HepG2 (cell line): Measurements from ENCODE around the gene TTLL13. TPM values are rescaled to one million over a fixed set of nuclear protein-coding genes. Genes with fewer than 3 reads are reported as not detected.

Experiments
- ARID2 ChIP-seq: sonication (generic); formaldehyde crosslinking; IDR thresholded peaks from 2 replicates; pipeline ENCODE4 v1.8.1; 2022; ENCODE audit warnings: mild to moderate bottlenecking, missing genetic modification reagents, borderline replicate concordance
- CBFB ChIP-seq: sonication (generic); formaldehyde crosslinking; IDR thresholded peaks from 2 replicates; pipeline ENCODE4 v1.4.0; 2020; ENCODE audit warnings: missing genetic modification reagents
- ELF3 ChIP-seq: IDR thresholded peaks from 2 replicates; pipeline ENCODE4 v1.6.1; 2016; ENCODE audit warnings: missing genetic modification reagents, missing compliant biosample characterization
- EZH2 ChIP-seq: conservative IDR thresholded peaks from 2 replicates; pipeline ENCODE4 v1.6.1; 2012; ENCODE audit warnings: mild to moderate bottlenecking, low read depth, low read length, moderate library complexity
- FOXK2 ChIP-seq: fragments of 450-650 bp; IDR thresholded peaks from 2 replicates; pipeline ENCODE4 v1.6.1; 2016
- GLI4 ChIP-seq: sonication (generic); formaldehyde crosslinking; IDR thresholded peaks from 2 replicates; pipeline ENCODE4 v1.5.1; 2020; ENCODE audit warnings: missing genetic modification reagents, mild to moderate bottlenecking, moderate library complexity, borderline replicate concordance
- HDAC1 ChIP-seq: sonication (generic); formaldehyde crosslinking; IDR thresholded peaks from 2 replicates; pipeline ENCODE4 v1.5.1; 2020; ENCODE audit warnings: mild to moderate bottlenecking, missing genetic modification reagents
- KDM2A ChIP-seq: sonication (generic); formaldehyde crosslinking; IDR thresholded peaks from 2 replicates; pipeline ENCODE4 v1.4.0; 2020; ENCODE audit warnings: low read depth, missing genetic modification reagents, borderline replicate concordance
- PPARG ChIP-seq: conservative IDR thresholded peaks from 2 replicates; pipeline ENCODE4 v1.6.1; 2016; ENCODE audit warnings: missing biosample characterization, missing genetic modification reagents
- SMYD3 ChIP-seq: sonication (generic); formaldehyde crosslinking; IDR thresholded peaks from 2 replicates; pipeline ENCODE4 v1.8.1; 2023; ENCODE audit warnings: mild to moderate bottlenecking, missing genetic modification reagents
- SUZ12 ChIP-seq: fragments of 150-350 bp; IDR thresholded peaks from 2 replicates; pipeline ENCODE4 v1.6.1; 2014; ENCODE audit warnings: low read depth, low read length
- ZBTB42 ChIP-seq: sonication (generic); formaldehyde crosslinking; IDR thresholded peaks from 2 replicates; pipeline ENCODE4 v1.5.0; 2020; ENCODE audit warnings: mild to moderate bottlenecking, missing genetic modification reagents
- ZBTB7A ChIP-seq: sonication (generic); formaldehyde crosslinking; IDR thresholded peaks from 2 replicates; pipeline ENCODE4 v1.8.0; 2022; ENCODE audit warnings: mild to moderate bottlenecking, missing genetic modification reagents
- ZFX ChIP-seq: sonication (generic); formaldehyde crosslinking; IDR thresholded peaks from 2 replicates; pipeline ENCODE4 v1.4.0; 2020; ENCODE audit warnings: mild to moderate bottlenecking, low read depth, missing genetic modification reagents, moderate library complexity
- ZMYM2 ChIP-seq: sonication (generic); formaldehyde crosslinking; IDR thresholded peaks from 2 replicates; pipeline ENCODE4 v1.8.0; 2022; ENCODE audit warnings: mild to moderate bottlenecking, missing genetic modification reagents
- ZNF343 ChIP-seq: sonication (generic); formaldehyde crosslinking; IDR thresholded peaks from 2 replicates; pipeline ENCODE4 v1.4.0; 2020; ENCODE audit warnings: mild to moderate bottlenecking, missing genetic modification reagents
- ZNF350 ChIP-seq: sonication (generic); formaldehyde crosslinking; IDR thresholded peaks from 2 replicates; pipeline ENCODE4 v1.4.0; 2020; ENCODE audit warnings: mild to moderate bottlenecking, low read depth, missing genetic modification reagents, borderline replicate concordance
- ZNF563 ChIP-seq: sonication (generic); formaldehyde crosslinking; IDR thresholded peaks from 2 replicates; pipeline ENCODE4 v1.8.0; 2022; ENCODE audit warnings: mild to moderate bottlenecking, moderate library complexity, missing genetic modification reagents
- ZNF614 ChIP-seq: IDR thresholded peaks from 2 replicates; pipeline ENCODE4 v1.6.1; 2018; ENCODE audit warnings: missing biosample characterization, missing genetic modification reagents, inconsistent platforms, borderline replicate concordance
- polyA plus RNA-seq, 8 experiments: library from polyadenylated mRNA; depleted of rRNA in 3 of 8; stranded (reverse) in 7 of 8; unstranded in 1 of 8; fragments of >200 nt; fragmentation: Illumina TruSeq in 4 of 8; extraction: Trizol in 4 of 8; gene quantifications; 2 replicates each; pipeline versions ENCODE4 v1.2.1 to v1.2.3, GENCODE V29; 2011 to 2016; ENCODE audit warnings: low read depth in 4 of 8, missing spikeins in 1 of 8, mixed read lengths in 1 of 8; ENCODE audit not compliant: insufficient read depth in 1 of 8
- total RNA-seq, 5 experiments: library from RNA; depleted of rRNA; stranded (reverse); fragments of >200 nt; fragmentation: Illumina TruSeq; extraction: Trizol; gene quantifications; 2 replicates each; pipeline ENCODE4 v1.2.3, GENCODE V29; 2016; ENCODE audit warnings: low read depth in 1 of 5
- TF ChIP-seq, protein P1 (sequence below), 2 experiments: fragments of 450-650 bp in 1 of 2; sonication (generic) in 1 of 2; formaldehyde crosslinking in 1 of 2; IDR thresholded peaks; 2 replicates each; pipeline versions ENCODE4 v1.6.1 to v1.8.0; 2016 to 2022; ENCODE audit warnings: antibody characterized with exemption in 1 of 2, mild to moderate bottlenecking in 1 of 2, missing genetic modification reagents in 1 of 2
- TF ChIP-seq, protein P2 (sequence below): IDR thresholded peaks from 2 replicates; pipeline ENCODE4 v1.6.1; 2016; ENCODE audit warnings: low read depth, borderline replicate concordance

Gene TTLL13
- total and polyA plus RNA-seq, 2 of the 13 experiments (the other 11 are each of a cell fraction or from before 2014, with no cell fraction given): 0.07 to 0.29 TPM

DNA sequence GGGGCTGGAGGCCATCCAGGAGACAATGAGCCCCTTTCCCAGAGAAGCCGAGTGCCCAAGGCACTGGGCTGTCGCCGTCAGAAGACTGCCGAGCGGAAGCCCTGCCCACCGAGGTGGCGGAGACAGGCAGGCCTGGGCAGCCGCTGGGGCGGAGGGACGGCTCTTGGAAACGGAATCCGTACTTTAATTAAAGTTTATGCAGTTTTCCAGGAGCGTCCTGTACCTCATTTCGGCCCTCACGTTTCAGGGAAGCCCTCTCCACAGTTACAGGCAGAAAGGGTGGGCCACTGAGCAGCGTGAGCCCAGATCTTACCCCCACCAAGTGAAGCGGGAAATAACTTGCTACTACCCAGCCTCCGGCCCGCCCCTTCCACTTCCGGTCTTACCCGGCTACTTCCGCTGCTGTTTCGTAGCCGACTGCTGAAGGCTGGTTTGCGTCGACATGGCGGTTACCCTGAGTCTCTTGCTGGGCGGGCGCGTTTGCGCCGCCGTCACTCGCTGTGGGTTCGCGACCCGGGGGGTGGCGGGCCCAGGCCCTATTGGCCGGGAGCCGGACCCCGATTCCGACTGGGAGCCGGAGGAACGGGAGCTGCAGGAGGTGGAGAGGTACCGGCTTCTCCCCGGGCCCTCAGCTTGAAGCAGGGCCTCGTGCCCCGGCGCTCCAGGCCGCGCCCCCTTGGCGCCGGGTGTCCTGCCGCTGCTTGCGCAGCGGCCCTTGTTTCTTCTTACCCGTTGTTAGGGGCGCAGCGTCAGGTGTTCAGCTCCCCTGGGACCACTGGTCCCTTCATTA lies 16.1 kb downstream of the TTLL13 start, which contains the start of gene NGRN (continued):
- TF ChIP-seq ELF3 (CRISPR knock-in tag) (peak; percentile 82), ZFX (CRISPR knock-in tag) (peak; percentile 97), ARID2 (0 out of 2 replicates have a peak, but pooled peaks have one; percentile 64), KDM2A (CRISPR knock-in tag) (peak; percentile 90), ZMYM2 (peak; percentile 26; the same call in 1 of the 2 replicates), ZBTB42 (CRISPR knock-in tag) (peak; percentile 85), GLI4 (CRISPR knock-in tag) (peak; percentile 94; the same call in 1 of the 2 replicates), ZBTB7A (peak; percentile 50; the same call in 1 of the 2 replicates), FOXK2 (no peak), SMYD3 (CRISPR knock-in tag) (peak; percentile 64), ZNF343 (CRISPR knock-in tag) (peak; percentile 99), ZNF563 (CRISPR knock-in tag) (peak; percentile 66; the same call in 1 of the 2 replicates), EZH2 (no peak), SUZ12 (no peak), CBFB (0 out of 2 replicates have a peak, but pooled peaks have one; percentile 47), ZNF614 (peak; percentile 77), HDAC1 (CRISPR knock-in tag) (peak; percentile 73), ZNF350 (CRISPR knock-in tag) (no peak), PPARG (0 out of 2 replicates have a peak, but pooled peaks have one; percentile 31)
- TF ChIP-seq, protein P1, sequence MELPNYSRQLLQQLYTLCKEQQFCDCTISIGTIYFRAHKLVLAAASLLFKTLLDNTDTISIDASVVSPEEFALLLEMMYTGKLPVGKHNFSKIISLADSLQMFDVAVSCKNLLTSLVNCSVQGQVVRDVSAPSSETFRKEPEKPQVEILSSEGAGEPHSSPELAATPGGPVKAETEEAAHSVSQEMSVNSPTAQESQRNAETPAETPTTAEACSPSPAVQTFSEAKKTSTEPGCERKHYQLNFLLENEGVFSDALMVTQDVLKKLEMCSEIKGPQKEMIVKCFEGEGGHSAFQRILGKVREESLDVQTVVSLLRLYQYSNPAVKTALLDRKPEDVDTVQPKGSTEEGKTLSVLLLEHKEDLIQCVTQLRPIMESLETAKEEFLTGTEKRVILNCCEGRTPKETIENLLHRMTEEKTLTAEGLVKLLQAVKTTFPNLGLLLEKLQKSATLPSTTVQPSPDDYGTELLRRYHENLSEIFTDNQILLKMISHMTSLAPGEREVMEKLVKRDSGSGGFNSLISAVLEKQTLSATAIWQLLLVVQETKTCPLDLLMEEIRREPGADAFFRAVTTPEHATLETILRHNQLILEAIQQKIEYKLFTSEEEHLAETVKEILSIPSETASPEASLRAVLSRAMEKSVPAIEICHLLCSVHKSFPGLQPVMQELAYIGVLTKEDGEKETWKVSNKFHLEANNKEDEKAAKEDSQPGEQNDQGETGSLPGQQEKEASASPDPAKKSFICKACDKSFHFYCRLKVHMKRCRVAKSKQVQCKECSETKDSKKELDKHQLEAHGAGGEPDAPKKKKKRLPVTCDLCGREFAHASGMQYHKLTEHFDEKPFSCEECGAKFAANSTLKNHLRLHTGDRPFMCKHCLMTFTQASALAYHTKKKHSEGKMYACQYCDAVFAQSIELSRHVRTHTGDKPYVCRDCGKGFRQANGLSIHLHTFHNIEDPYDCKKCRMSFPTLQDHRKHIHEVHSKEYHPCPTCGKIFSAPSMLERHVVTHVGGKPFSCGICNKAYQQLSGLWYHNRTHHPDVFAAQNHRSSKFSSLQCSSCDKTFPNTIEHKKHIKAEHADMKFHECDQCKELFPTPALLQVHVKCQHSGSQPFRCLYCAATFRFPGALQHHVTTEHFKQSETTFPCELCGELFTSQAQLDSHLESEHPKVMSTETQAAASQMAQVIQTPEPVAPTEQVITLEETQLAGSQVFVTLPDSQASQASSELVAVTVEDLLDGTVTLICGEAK (IDR thresholded peaks at IDR 0.05): peak; percentile 74
- TF ChIP-seq, protein P1 (CRISPR knock-in tag; IDR thresholded peaks at IDR 0.05): peak; percentile 85
- TF ChIP-seq, protein P2, sequence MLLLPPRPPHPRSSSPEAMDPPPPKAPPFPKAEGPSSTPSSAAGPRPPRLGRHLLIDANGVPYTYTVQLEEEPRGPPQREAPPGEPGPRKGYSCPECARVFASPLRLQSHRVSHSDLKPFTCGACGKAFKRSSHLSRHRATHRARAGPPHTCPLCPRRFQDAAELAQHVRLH (CRISPR knock-in tag): peak; percentile 88
